SHP77 treated with DMSO at 0.1 percent for 48 hours (cell line): Measurements from ENCODE around the gene ABHD17B.

ENCODE experiments used
- DNase-seq: peaks from one replicate; lab custom pipeline; 2025; lab: John Stamatoyannopoulos, UW

ABHD17B gene

DNA sequence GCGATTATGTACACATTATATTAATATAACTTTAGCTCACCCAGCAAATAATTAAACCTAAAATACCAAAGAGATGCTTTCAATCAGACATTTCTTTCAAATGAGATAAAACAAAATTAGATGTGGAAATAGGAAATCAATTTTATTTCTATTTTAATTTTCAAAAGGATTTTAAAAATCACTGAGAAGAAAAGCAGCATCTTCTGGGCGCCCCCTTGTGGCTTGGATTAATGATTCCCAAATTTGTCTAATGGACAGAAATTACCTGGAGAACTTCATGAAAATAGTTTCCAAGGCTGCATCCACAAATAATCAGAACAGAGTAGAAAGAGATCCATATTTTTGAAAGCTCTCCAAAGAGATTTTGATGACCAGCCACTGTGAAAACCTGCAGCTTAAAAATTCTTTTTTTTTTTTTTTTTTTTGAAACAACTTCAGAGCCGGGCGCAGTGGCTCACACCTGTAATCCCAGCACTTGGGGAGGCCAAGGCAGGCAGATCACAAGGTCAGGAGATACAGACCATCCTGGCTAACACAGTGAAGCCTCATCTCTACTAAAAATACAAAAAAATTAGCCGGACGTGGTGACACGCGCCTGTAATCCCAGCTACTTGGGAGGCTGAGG is 91.8 kb downstream of the ABHD17B start:
- DNase-seq, result no peak

DNA sequence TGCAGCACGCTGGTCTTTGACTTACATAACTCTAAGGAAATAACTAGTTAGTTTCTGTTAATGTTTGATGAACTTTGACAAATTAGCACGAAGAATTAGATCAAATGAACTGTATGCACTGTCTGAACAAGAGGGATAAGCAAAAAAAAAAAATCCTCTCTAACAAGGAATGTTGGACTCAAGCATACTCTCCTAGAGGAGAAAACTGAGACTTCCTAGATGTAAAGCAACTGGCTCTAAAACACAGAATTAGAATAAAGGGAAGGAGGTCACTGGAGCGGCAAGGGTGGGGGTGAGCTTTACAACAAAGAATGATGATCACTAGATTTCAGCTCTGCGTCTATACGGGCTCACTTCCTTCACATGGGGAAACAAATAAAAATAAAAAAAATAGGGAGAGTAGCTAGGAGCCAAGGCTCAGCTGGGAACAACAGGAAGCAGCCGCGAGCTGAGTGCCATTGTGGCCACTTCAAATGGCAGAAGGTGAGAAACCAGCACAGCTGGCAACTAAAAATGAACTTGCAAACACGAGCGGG is 94.0 kb downstream of the ABHD17B start:
- no peak for DNase-seq
